A673 (cell line): Measurements from ENCODE around the gene CXCR5.
A peak's percentile ranks its signal among the peaks of the same experiment; 100 is the strongest.

Experiments
- EZH2 ChIP-seq: fragments of 200-600 bp; sonication (generic); IDR thresholded peaks from 2 replicates; pipeline ENCODE4 v1.6.1; 2017; ENCODE audit warnings: borderline replicate concordance, low read depth, mild to moderate bottlenecking, mixed read lengths, antibody characterized with exemption, low read length; ENCODE audit not compliant: poor library complexity, severe bottlenecking
- TF ChIP-seq, protein P1 (sequence below): fragments of 300-800, 200-600 bp; sonication (generic); conservative IDR thresholded peaks from 2 replicates; pipeline ENCODE4 v1.5.1; 2017; ENCODE audit warnings: low read depth, mild to moderate bottlenecking, antibody characterized with exemption, low read length, moderate library complexity, mixed read lengths

DNA sequence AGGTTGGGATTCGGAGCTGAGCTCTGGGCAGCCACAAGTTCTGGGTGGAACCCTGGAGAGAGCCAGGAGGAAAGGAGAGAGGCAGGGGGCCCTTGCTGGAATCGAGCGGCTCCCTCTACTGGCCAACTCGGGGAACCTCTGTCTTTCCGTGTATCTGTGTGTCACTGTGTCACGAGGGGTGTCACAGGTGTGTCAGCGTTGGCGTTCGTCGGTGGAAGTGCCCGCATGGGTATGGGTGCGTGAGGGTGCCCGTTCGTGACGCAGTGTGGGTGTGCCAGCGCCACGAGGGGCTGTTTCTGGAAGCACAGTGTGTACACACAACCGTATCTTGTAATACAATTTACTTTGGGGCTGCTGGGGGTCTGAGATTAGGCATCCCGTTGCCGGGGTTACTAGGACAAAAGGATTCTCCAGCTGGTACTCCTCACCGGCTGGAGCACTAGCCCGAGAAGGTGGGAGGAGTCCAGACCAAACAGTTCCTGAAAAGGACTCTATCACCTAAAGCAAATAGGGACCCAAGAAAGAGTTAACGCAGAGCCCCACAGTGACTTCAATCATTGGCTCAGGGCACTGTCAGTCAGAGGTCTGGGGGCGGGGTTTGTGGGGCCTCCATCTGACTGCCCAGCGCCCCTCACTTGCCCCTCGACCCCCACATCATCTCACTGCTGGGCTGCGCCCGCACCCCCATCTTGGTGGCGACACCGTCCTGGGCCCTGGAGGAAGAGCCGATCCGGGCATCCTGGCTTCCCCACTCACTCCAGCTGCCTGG, 44.6 kb downstream of the CXCR5 start:
- TF ChIP-seq, protein P1, sequence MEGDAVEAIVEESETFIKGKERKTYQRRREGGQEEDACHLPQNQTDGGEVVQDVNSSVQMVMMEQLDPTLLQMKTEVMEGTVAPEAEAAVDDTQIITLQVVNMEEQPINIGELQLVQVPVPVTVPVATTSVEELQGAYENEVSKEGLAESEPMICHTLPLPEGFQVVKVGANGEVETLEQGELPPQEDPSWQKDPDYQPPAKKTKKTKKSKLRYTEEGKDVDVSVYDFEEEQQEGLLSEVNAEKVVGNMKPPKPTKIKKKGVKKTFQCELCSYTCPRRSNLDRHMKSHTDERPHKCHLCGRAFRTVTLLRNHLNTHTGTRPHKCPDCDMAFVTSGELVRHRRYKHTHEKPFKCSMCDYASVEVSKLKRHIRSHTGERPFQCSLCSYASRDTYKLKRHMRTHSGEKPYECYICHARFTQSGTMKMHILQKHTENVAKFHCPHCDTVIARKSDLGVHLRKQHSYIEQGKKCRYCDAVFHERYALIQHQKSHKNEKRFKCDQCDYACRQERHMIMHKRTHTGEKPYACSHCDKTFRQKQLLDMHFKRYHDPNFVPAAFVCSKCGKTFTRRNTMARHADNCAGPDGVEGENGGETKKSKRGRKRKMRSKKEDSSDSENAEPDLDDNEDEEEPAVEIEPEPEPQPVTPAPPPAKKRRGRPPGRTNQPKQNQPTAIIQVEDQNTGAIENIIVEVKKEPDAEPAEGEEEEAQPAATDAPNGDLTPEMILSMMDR, result peak; percentile 99
- no peak for TF ChIP-seq EZH2
